Gastrocnemius medialis (tissue), 4 donors: Measurements from ENCODE around the gene NOP14. TPM values are rescaled to one million over a fixed set of nuclear protein-coding genes. Genes with fewer than 3 reads are reported as not detected.
A peak's percentile ranks its signal among the peaks of the same experiment; 100 is the strongest.

ENCODE experiments used
- ATAC-seq, 2 donors: fragments of 150-250 bp; one replicate each; pipeline ENCODE4 v1.9.1; 2016
- DNase-seq, 2 donors: peaks; one replicate each; pipeline ENCODE4 v3.0.0-alpha.2; 2019
- H3K27ac ChIP-seq, 4 donors: fragments of 200-600 bp; sonication (generic); 1 replicate in 1 of 4; 2 replicates in 3 of 4; pipeline ENCODE4 v1.5.1; 2016 to 2018; ENCODE audit warnings: mild to moderate bottlenecking in 2 of 4, moderate library complexity in 1 of 4
- H3K27me3 ChIP-seq, 3 donors: fragments of 200-600 bp; sonication (generic) in 2 of 3; 1 replicate in 1 of 3; 2 replicates in 2 of 3; pipeline versions ENCODE4 v1.5.1 to v1.6.0; 2016 to 2019; ENCODE audit warnings: mild to moderate bottlenecking in 1 of 3, moderate library complexity in 1 of 3
- H3K36me3 ChIP-seq, 2 donors: fragments of 200-600 bp; sonication (generic) in 1 of 2; one replicate each; pipeline ENCODE4 v1.5.1; 2017 to 2018
- H3K4me1 ChIP-seq, 2 donors: fragments of 200-600 bp; sonication (generic) in 1 of 2; one replicate each; pipeline ENCODE4 v1.5.1; 2016 to 2017; ENCODE audit warnings: mild to moderate bottlenecking in 2 of 2
- H3K4me3 ChIP-seq, 4 donors: fragments of 200-600 bp; sonication (generic) in 3 of 4; 1 replicate in 1 of 4; 2 replicates in 3 of 4; pipeline ENCODE4 v1.5.1; 2016 to 2019; ENCODE audit warnings: mild to moderate bottlenecking in 2 of 4
- H3K9me3 ChIP-seq, 3 donors: fragments of 200-600 bp; sonication (generic) in 2 of 3; 1 replicate in 1 of 3; 2 replicates in 2 of 3; pipeline ENCODE4 v1.5.1; 2016 to 2019
- POLR2A ChIP-seq, 2 donors: fragments of 450-650 bp; IDR thresholded peaks; one replicate each; pipeline ENCODE4 v1.6.1; 2017; ENCODE audit warnings: antibody characterized with exemption in 2 of 2, mild to moderate bottlenecking in 2 of 2, moderate library complexity in 2 of 2
- in situ Hi-C, 4 donors: fragments of 200-750 bp; cut with MboI; loops; one replicate each; pipeline versions ENCODE4 v1.15.0 to v1.8.0; 2017; ENCODE audit warnings: low sequenced_read_pairs in 4 of 4
- intact Hi-C: fragments of 100-400 bp; cut with DNase I; formaldehyde crosslinking; loops from one replicate; pipeline ENCODE4 v1.15.1; 2023; ENCODE audit warnings: low total_unique reads
- total RNA-seq, 4 donors: library from RNA; depleted of rRNA; stranded (reverse); fragments of >200 nt; gene quantifications; one replicate each; pipeline versions ENCODE4 v1.1.0 to v1.2.3, GENCODE V29; 2016
- TF ChIP-seq, protein P1 (sequence below), 5 experiments: fragments of 450-650 bp in 3 of 5; fragments of 200-600 bp in 2 of 5; sonication (generic) in 2 of 5; IDR thresholded peaks in 4 of 5; conservative IDR thresholded peaks in 1 of 5; 1 replicate in 4 of 5; 2 replicates in 1 of 5; pipeline ENCODE4 v1.5.1; 2016 to 2019; ENCODE audit warnings: antibody characterized with exemption in 5 of 5, mild to moderate bottlenecking in 3 of 5, moderate library complexity in 3 of 5

NOP14 gene
- total RNA-seq, 4 donors from 2014 or later, result 16.6 to 46.2 (median 36.2) TPM

DNA sequence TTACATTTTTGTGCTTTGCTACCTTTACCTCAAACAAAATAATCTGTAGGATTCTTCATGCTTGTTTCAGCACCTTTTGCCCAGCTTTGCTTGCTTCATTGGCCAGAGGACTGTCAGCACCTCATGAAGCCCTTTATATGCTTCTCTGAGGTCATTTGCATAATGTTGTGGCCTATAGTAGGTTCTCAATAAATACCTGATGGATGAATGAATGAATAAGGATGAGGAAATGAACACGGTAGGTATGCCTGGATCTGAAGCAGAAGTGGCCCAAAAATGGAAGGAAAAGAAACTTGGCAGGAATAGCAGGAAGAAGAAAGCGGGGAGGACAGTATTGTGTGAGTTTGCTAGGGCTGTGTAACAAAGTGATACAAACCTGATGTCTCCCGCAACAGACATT, 8.1 kb upstream of the NOP14 start:
- no peaks in the 10 kb centered on the region for H3K9me3 ChIP-seq
- H3K4me3 ChIP-seq, result no peak overlapping the region
- DNase-seq, result no peak
- H3K27ac ChIP-seq, result no peak overlapping the region
- H3K4me1 ChIP-seq, result no peaks in the 10 kb centered on the region
- ATAC-seq, result no peak
- no peaks in the 10 kb centered on the region for H3K36me3 ChIP-seq
- in situ Hi-C loops (loop anchor here in 1 of 4 donors (25.0 kb wide), 1 partner anchor 734 kb away; the partner anchor contains the start of genes HAUS3 and POLN), intact Hi-C loops (no loop called here)
- no peak for TF ChIP-seq POLR2A (IDR thresholded peaks at IDR 0.05)
- TF ChIP-seq, protein P1, sequence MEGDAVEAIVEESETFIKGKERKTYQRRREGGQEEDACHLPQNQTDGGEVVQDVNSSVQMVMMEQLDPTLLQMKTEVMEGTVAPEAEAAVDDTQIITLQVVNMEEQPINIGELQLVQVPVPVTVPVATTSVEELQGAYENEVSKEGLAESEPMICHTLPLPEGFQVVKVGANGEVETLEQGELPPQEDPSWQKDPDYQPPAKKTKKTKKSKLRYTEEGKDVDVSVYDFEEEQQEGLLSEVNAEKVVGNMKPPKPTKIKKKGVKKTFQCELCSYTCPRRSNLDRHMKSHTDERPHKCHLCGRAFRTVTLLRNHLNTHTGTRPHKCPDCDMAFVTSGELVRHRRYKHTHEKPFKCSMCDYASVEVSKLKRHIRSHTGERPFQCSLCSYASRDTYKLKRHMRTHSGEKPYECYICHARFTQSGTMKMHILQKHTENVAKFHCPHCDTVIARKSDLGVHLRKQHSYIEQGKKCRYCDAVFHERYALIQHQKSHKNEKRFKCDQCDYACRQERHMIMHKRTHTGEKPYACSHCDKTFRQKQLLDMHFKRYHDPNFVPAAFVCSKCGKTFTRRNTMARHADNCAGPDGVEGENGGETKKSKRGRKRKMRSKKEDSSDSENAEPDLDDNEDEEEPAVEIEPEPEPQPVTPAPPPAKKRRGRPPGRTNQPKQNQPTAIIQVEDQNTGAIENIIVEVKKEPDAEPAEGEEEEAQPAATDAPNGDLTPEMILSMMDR (IDR thresholded peaks at IDR 0.05 in 4 of 5, conservative IDR thresholded peaks at IDR 0.05 in 1 of 5), result no peak
- H3K27me3 ChIP-seq, result no peaks in the 10 kb centered on the region

DNA sequence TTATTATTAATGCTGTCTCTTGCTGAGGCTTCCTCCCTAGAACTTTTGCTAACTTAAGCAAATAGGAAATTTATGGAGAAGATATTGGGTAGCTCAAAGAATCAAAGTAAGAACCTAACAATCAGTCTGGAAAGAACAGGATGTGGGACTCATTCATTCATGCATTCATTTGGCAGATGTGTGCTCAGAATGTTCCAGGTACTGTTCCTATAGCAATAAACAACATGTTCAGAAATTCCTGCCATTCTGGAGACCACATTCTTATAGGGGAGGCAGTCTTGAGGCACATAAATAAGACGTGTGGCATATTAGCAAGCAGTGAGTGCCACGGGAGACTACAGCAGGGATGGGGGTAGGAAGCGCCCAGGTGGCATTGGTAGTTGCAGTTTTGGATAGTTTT, 5.2 kb upstream of the NOP14 start:
- H3K27me3 ChIP-seq, result no peaks in the 10 kb centered on the region
- H3K4me3 ChIP-seq, result no peak overlapping the region
- intact Hi-C loops (no loop called here), in situ Hi-C loops (loop anchor here in 1 of 4 donors (10.0 to 25.0 kb wide), 2 partner anchors 544 to 731 kb away; partner anchors contain the start of genes HAUS3 and POLN)
- no peak overlapping the region for H3K27ac ChIP-seq
- DNase-seq (no peak), ATAC-seq (no peak)
- H3K36me3 ChIP-seq, result no peaks in the 10 kb centered on the region
- TF ChIP-seq, protein P1 (IDR thresholded peaks at IDR 0.05 in 4 of 5, conservative IDR thresholded peaks at IDR 0.05 in 1 of 5), result no peak
- TF ChIP-seq POLR2A (IDR thresholded peaks at IDR 0.05), result no peak
- peaks cover 6 to 7% of the 10 kb centered on the region in 2 donors for H3K4me1 ChIP-seq
- H3K9me3 ChIP-seq, result no peaks in the 10 kb centered on the region

DNA sequence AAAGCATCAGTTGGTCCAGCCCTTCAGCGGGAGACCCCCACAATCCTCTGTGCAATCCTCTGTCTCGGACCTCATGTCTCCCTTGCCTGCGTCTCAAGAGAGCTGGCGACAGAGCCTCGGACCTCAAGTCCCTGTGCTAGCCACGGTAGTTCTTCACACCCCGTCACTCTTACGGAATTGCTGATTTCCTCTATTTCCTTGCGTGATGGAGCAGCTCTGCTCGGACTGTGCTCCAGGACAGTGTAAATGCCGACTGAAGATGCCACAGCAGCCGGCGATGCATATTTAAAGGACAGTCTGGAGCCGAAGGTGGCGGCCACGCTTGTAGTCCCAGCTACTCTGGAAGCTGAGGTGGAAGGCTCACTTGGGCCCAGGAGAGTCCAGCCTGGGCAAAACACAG, 2.1 kb upstream of the NOP14 start:
- in situ Hi-C loops (loop anchor here in 1 of 4 donors (10.0 to 25.0 kb wide), 2 partner anchors 540 to 728 kb away; partner anchors contain the start of genes HAUS3 and POLN), intact Hi-C loops (no loop called here)
- H3K27ac ChIP-seq, result no peak overlapping the region
- TF ChIP-seq, protein P1 (IDR thresholded peaks at IDR 0.05 in 4 of 5, conservative IDR thresholded peaks at IDR 0.05 in 1 of 5), result no peak
- TF ChIP-seq POLR2A (IDR thresholded peaks at IDR 0.05), result no peak
- H3K27me3 ChIP-seq, result no peaks in the 10 kb centered on the region
- DNase-seq (no peak), ATAC-seq (no peak)
- H3K9me3 ChIP-seq, result no peaks in the 10 kb centered on the region
- no peak overlapping the region for H3K4me3 ChIP-seq
- H3K36me3 ChIP-seq, result no peaks in the 10 kb centered on the region
- peaks cover 20 to 23% of the 10 kb centered on the region in 2 donors for H3K4me1 ChIP-seq

DNA sequence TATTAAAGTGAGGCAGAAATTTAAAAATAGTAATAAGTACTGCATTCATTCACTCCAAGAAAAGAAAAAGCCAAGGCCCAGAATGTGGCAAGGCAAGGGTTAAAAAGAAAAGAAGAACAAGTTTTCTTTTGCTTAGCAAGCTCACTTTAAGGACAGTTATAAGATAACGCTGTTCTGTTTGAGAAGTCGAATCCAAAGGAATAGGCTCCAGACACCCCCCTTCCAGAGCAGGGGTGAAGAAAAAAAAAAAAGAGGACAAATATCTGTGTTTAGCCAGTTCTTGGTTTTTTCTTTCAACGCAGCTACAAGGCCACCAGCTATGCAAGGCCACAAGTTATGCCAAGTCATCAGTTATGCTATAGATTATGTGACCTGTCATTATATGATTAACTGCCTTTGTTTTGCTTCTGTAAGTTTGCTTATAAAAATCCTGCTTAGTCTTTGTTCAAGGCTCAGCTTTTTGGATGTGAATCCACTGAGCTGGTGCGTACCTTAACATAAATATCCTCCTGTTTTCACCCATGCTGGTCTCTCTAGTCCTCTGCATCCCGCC, 1.6 kb upstream of the NOP14 start:
- intact Hi-C loops (loop anchor here (5.0 kb wide), 2 partner anchors 73 to 722 kb away; partner anchors contain the start of genes HAUS3 and POLN), in situ Hi-C loops (loop anchor here in 1 of 4 donors (10.0 to 25.0 kb wide), 2 partner anchors 540 to 727 kb away; partner anchors contain the start of genes HAUS3 and POLN)
- no peak overlapping the region for H3K27ac ChIP-seq
- H3K27me3 ChIP-seq, result no peaks in the 10 kb centered on the region
- DNase-seq, result no peak
- peaks cover 20 to 23% of the 10 kb centered on the region in 2 donors for H3K4me1 ChIP-seq
- peak overlapping the region in 3 of 4 donors; percentile 78 to 90 (median 81) for H3K4me3 ChIP-seq
- no peak for TF ChIP-seq POLR2A (IDR thresholded peaks at IDR 0.05)
- TF ChIP-seq, protein P1 (IDR thresholded peaks at IDR 0.05 in 4 of 5, conservative IDR thresholded peaks at IDR 0.05 in 1 of 5), result no peak
- H3K36me3 ChIP-seq, result no peaks in the 10 kb centered on the region
- no peaks in the 10 kb centered on the region for H3K9me3 ChIP-seq
- ATAC-seq, result no peak
